GM15510 (cell line): ENCODE measurements around the gene PCDH9.

Experiments
- POLR2A ChIP-seq: IDR thresholded peaks from 3 replicates; pipeline ENCODE4 v1.6.1; 2011; ENCODE audit warnings: borderline replicate concordance; ENCODE audit not compliant: insufficient read length; ENCODE audit errors: extremely low read depth

The PCDH9 gene

GRCh38 chr13:66377569-66377968 lies 852.6 kb downstream of the PCDH9 start:
- no peak for TF ChIP-seq POLR2A

- TF ChIP-seq POLR2A = no peak
These were observed 854.4 kb downstream of the PCDH9 start for GRCh38 chr13:66375756-66376155.

DNA sequence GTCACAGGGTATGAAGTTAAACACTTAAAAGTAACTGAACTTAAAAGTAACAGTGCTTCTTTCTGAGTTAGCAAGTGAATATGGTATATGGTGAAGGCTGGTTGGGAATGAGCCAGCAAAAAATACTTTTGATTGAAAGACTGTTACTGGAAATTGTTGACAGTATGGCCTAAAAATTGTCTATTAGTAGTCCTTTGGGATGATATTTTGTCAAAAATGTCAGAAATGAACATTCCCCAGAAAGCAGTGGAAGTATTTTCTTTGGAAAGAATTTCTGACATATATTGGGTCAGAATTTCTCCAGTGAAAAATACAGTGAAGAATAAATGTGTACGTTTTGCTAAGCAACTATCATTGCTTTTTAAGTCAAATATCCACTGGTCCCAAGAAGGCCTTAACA lies 860.5 kb downstream of the PCDH9 start:
- no peak for TF ChIP-seq POLR2A

DNA sequence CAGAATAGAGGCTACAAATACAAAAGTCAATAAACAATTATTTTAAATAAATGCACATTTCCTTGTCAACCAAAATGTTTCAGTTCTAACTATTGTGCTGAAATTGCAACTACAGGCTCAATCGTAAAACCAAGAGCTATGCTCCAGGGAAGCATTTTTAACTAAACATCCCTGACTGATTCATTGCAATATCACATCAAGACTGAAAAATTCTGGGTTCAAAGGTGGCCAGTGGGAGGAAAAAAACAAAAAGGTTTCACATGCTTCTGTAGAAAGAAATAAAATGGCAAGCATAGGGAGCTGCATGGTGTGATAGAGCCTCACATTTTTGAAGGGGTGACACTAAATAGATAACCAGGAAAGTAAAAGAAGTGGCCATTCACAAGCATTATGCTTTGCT lies 862.8 kb downstream of the PCDH9 start:
- no peak for TF ChIP-seq POLR2A

GRCh38 chr13:66365101-66365500 lies 865.0 kb downstream of the PCDH9 start:
- TF ChIP-seq POLR2A = no peak

DNA sequence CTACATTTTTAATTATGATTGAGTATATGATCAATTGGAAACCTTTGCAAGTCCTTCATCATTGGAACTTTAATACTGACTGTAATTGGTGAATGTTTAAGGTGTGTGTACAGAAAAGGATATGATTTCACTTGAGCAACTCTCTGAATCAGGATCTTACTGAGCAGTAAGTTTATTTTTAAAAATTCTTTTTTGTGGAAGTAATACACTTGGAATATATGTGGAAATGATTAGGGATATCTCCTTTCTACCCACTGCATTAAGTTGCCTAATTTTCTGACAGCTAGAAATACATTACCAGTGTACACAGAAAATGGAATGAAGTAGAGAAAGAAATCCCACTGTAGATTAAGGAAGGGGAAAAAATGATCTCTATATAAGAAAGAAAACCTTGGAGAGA lies 865.8 kb downstream of the PCDH9 start:
- TF ChIP-seq POLR2A = no peak

DNA sequence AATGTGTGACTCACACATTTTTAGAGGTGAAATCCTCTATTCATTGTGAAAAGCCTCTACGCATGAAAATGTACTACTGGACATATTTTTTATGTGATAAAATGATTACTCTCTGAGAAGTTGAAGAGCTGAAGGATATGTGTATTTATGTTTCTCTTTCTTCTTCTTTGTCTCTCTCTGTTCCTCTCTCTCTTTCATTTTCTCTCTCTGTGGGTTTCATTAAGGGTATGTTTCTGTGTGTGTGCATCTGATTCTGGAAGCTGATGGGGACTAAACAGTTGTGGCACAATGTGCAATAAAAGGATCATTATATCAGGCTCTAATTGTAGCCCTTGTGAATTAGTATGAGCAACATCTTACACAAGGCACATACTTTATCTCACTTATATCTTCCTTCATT lies 867.7 kb downstream of the PCDH9 start:
- TF ChIP-seq POLR2A = no peak

GRCh38 chr13:66359910-66360552 lies 870.1 kb downstream of the PCDH9 start:
- no peak for TF ChIP-seq POLR2A

DNA sequence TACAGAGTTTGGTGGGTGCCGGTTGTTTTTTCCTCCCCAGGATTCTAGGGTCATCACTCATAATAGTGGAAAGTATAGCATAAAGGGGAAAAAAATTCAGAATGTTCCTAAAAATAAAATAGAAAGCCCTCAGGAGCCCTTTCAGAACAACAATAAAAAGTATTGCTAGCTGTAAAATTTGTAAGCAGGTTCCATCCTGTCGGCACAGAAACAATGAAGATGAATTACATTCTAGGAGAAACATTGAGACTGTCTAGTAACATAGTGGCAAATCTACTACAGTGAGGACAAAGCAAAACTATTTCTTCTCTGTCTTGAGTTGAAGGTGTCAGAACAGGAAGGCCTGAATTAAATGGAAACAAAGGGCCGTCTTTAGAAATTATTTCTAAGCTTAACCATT lies 870.7 kb downstream of the PCDH9 start:
- TF ChIP-seq POLR2A = no peak

DNA sequence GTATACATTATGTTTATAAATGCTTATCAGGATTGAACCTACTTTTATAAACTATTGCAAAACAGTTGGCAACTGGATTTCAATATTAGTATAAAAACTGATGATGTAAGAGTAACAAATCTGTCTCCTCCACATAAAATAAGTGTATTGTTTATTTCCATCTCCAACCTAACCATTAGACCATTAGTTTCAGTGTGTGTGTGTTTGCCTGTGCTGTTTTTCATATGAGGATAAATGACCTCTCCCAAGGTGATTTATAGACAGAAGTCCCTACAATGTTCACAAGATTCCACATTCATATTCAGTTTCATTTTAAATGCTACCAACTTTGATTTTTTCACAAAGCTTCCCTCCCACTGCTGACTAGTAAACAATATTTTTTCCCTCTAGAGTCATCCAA lies 871.6 kb downstream of the PCDH9 start:
- no peak for TF ChIP-seq POLR2A

- TF ChIP-seq POLR2A = no peak
These were observed 872.7 kb downstream of the PCDH9 start for GRCh38 chr13:66357463-66357862.

DNA sequence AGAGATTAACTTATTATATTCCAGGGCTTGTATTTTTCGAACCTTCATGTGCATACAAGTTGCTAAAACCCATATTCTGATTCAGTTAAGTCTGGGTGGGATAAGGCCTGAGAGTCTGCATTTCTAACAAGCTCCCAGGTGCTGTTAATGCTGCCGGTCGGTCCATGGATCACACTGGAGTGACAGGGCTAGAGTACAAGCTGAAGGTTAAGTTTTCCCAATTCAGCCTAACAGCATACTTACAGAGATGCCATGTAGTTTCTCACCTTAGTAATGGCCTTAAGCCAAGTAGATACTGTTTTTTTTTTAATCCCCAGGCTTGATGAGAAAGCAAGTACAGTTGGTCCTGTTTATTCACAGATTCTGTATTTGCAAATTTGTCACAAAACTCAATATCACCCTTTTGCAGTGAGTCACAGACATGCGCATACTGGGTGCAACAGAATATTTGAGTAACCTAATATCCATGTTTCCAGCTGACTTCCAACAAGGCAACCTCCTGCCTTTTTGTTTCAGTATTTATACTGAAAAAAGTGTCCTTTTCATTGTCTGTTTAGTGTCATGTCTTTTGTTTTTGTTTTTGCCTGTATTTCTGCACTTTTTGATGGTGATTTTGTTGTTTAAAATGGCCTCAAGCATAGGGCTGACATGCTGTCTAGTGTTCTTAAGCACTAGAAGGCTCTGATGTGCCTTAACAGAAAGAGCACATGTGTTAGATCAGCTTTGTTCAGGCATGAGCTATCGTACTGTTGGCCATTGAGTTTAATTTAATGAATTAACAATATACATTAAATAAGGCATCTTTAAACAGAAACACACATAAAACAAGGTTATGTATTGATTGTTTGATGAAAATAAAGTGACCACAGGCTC lies 875.0 kb downstream of the PCDH9 start:
- TF ChIP-seq POLR2A = no peak

- TF ChIP-seq POLR2A = no peak
These were observed 876.5 kb downstream of the PCDH9 start for GRCh38 chr13:66353664-66354063.

DNA sequence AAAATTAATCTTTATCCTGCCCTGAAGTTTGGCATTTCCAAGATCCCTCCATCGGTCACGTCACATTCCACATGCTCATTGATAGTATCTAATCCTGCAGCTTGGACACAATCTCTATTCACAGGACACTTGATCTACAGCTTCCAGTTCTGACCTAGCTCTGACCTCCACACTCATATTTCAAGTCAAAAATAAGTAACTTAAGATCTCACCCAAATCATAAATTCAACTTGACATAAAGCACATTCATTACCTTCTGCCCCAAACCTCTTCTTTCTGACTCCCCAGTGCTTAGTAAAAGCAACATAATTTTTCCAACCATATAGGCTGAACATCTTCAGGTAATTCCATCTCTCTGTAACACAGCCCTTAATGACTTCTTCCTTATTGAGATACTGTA lies 880.2 kb downstream of the PCDH9 start:
- TF ChIP-seq POLR2A = no peak

DNA sequence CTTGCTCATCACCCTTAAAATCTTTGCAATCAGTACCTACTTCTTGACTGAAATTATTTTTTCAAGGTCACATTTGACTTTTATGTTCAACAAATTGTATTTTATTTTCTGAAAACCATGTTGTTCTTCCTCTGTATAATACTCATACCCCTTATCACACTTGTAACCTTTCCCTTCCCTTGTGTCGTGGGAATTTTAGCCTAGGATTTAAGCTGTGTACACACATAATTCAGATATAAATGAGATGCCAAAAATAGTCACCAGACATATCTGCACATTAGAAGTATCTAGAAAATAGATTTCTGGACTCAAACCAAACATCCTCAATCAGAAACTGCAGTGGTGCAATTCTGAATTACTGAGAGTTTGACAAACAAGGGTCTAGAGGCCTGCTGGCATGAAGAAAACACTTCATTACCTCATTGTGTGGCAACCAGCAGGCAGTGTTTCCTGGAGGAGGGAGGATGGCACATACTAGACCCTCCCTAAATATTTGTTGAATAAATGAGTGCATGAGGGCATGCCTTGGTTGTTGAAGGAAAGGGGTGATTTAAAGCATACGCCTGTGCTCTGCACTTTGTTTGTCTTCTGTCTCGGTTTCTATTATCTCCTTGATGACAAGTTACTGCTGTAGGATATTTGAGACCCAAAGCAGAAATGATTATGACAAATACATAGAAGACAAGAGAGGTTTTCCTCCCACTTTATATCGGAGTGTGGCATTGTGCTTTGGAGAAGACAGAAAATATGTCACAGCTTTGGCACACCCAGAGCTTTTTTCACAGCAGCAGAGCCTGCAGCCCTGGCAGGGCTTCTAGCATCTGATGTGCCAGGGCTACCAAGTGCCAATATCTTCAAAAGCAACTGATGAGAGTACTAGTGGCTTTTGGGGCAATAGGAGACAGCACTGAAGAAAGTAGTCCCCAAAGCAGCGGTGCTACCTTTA lies 881.1 kb downstream of the PCDH9 start:
- TF ChIP-seq POLR2A = no peak
